ENCODE results near the gene CLBA1.
"Not testable (repeated sequence)": the region's sequence is repeated elsewhere in the genome, so short reads cannot be mapped to it uniquely, and the experiment has no call there.

Gene CLBA1

DNA sequence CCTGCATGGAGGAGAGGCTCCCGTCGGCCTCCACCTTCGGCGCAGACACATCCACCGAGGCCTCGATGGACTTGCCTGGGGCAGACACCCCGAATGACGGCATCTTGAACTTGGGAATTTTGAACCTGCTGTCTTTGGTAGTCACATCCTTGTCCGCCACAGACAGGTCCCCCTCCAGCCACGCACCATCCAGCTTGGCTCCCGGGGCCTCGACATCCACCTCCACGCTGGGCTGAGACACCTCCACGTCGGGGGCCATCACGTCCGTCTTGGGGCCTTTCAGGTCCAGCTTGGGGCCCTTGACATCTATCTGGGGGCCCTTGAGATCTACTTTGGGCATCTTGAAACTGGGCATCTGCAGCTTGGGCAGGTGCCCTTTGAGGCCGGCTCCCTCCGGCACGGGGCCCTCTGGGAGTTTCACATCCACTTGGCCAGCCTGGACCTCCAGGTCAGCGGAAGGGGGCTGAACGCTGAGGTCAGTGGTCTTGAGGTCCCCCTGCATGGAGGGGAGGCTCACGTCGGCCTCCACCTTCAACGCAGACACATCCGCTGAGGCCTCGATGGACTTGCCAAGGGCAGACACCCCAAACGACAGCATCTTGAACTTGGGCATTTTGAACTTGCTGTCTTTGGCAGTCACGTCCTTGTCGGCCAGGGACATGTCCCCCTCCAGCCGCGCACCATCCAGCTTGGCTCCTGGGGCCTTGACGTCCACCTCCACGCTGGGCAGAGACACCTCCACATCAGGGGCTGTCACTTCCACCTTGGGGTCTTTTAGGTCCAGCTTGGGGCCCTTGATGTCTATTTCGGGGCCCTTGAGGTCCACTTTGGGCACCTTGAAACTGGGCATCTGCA lies 37.5 kb upstream of the CLBA1 start:
- DNase-seq, result not testable (repeated sequence)

GRCh38 chr14:104948736-104949031 lies 36.9 kb upstream of the CLBA1 start:
- no peak for DNase-seq

DNA sequence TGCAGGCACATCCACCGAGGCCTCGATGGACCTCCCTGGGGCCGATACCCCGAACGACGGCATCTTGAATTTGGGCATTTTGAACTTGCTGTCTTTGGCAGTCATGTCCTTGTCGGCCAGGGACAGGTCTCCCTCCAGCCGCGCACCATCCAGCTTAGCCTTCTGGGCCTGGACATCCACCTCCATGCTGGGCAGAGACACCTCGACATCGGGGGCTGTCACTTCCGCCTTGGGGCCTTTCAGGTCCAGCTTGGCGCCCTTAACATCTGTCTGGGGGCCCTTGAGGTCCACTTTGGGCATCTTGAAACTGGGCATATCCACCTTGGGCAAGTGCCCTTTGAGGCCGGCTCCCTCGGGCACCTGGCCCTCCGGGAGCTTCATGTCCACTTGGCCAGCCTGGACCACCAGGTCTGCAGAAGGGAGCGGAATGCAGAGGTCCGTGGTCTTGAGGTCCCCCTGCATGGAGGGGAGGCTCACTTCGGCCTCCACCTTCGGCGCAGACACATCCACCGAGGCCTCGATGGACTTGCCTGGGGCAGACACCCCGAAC lies 36.1 kb upstream of the CLBA1 start:
- DNase-seq, result not testable (repeated sequence)

DNA sequence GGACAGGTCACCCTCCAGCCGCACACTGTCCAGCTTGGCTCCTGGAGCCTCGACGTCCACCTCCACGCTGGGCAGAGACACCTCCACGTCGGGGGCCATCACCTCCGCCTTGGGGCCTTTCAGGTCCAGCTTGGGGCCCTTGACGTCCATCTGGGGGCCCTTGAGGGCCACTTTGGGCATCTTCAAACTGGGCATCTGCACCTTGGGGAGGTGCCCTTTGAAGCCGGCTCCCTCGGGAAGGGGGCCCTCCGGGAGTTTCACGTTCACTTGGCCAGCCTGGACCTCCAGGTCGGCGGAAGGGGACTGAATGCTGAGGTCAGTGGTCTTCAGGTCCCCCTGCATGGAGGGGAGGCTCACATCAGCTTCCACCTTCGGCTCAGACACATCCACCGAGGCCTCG lies 35.6 kb upstream of the CLBA1 start:
- no peak for DNase-seq

GRCh38 chr14:104950701-104951100 lies 34.9 kb upstream of the CLBA1 start:
- not testable (repeated sequence) for DNase-seq

GRCh38 chr14:104951863-104952657 lies 33.5 kb upstream of the CLBA1 start:
- DNase-seq, result not testable (repeated sequence)

DNA sequence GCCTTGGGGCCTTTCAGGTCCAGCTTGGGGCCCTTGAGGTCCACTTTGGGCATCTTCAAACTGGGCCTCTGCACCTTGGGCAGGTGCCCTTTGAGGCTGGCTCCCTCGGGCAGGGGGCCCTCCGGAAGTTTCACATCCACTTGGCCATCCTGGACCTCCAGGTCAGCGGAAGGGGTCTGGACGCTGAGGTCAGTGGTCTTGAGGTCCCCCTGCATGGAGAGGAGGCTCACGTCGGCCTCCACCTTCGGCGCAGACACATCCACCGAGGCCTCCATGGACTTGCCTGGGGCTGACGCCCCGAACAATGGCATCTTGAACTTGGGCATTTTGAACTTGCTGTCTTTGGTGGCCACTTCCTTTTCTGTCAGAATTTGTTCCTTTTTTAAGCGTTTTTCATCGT lies 32.5 kb upstream of the CLBA1 start:
- no peak for DNase-seq

GRCh38 chr14:104953896-104954656 lies 31.5 kb upstream of the CLBA1 start:
- DNase-seq, result no peak

- DNase-seq, result no peak
These were observed 30.7 kb upstream of the CLBA1 start for GRCh38 chr14:104954746-104955395.

- no peak for DNase-seq
These were observed 30.2 kb upstream of the CLBA1 start for GRCh38 chr14:104955396-104955770.

GRCh38 chr14:104956290-104956890 lies 29.2 kb upstream of the CLBA1 start:
- no peak for DNase-seq

DNA sequence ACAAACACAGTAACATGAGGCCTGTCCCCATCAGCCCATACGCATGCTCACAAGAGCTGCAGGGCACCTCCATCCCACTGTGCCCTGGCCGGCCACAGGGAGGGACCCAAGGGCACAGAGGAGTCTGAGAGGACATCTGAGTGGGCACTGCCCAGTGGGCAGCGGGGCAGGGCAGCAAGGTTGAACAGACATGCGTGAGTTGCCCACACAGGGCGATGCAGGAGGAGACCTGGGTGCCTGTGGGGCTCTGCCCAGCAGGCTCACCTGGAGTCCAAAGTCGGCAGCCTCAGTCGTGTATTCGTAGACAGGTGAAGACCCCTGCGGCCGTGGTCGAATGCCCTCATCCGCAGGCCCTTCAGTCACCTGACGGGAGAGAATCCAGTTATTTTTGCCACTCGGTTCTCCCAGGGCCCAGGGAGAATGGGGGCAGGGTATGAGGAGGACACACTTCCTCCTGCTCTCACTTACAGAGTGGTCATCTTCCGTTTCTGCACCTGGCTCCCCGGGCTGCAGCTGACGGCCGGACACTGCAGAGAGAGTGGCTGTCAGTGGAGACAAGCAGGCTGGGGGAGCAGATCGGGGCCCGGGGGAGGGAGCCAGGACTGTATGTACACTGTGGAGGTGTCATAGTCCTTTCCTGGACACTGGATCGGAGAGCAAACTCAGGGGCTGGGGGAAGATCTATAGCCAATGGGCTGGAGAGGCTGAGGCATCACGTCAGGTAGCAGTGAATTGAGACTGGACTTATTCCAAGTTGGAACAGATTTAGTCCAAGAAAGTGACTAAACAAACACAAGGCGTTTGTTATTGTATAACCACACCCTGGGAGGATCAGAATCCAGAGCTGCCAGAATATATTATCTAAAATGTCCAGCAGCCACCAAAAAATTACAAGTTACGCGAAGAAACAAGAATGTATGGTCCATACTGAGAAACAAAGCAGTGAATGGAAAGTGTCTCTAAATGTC lies 28.2 kb upstream of the CLBA1 start:
- no peak for DNase-seq

- no peak for DNase-seq
These were observed 21.0 kb upstream of the CLBA1 start for GRCh38 chr14:104964546-104964945.

- DNase-seq, result no peak
These were observed 19.9 kb upstream of the CLBA1 start for GRCh38 chr14:104965561-104966231.

DNA sequence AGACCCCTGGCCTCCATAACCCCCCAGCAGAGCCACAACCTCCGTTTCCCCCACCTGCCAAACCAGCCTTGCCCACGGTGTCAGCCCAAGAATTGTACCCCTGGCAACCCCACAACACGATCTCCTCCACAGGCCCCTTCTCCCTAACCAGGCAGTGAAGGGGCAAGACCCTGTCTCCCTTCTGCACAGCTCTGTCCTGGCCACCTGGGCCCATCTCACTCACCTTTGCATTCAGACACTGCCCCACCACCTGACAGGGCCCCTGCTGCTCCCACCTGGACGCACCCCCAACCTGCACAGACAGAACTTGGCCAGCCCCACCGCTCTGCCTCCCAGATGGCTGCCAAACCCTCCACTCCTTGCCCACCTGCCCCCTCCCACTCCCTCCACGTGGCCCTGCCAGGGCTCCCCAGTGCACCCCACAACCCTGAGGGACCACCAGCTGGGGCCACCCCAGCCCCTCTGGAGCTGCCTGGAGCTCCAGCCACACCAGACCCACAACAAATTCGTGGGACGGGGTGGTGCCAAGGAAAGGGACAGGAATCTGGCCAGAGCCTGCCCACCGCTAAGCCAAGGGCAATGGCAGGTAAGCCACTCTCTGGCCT lies 19.2 kb upstream of the CLBA1 start:
- no peak for DNase-seq

DNA sequence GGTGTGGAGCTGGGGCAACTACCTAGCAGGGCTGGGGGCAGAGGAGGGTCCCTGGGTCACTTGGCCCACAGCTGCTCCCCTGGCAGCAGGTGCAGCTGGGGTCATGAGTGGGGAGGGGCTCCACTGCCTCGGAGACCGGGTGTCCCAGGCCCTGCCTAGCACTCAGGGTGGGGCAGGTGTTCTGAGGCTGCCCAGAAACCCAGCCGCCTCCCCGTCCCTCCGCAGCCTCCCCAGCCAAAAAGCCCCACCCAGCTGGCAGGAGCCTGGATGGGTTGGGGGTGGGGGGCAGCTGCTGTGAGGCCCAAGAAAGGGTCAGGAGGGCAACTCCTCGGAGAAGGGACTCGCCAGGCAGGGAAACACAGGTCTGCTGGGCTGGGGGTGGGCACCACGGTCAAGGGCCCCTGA lies 18.6 kb upstream of the CLBA1 start:
- no peak for DNase-seq

DNA sequence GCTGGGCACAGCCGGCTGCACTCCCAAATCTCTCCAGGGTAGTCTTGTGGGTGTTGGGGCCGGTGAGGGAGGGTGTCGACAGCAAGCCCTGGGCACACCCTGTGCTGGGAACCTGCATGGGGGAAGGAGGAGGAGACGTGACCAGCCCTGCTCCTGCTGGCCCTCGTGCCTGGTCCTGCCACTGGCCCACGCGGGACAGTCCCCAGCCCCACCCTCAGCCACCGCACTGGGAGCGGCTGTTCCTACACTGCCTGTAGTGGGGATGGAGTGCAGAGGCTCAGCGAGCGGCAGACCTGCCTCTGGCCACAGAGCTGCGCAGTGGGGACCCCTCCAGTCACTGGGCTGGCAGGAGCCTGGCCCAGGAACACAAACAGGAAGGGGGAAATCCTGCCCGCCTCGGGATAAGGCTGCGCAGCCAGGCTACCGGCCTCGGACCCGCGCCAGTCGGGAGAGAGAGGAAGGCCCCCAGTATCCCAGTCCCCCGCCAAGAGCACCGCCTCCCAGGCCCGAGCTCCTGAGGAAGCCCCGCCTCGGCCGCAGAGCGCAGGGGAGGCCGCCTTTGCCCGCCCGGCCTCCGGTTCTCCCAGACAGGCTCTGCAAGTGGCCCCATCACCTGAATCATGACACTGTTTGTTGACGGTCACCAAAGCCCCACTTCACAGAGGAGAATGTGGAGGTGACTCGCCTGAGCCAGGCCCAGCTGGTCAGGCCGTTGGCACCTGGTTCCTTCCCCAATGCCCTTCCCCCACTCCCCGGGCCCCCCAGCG lies 18.0 kb upstream of the CLBA1 start:
- DNase-seq, result no peak

DNA sequence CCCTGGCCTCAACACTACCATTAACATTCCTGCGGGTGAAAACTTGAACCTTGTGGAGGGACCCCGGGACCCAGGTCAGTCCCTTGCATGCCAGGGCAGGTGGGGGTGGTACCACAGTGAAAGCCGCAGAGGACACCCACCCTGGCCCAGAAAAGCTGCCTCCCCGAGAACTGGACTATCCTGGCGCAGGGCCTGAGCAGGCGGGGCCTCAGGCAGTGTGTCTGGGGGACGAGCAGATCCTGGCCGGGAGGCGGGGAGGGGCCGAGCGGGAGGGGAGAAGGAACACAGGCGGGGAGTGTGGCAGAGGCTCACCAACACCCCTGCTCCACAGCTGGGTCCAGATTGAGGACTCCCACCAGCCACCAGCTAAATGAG lies 17.4 kb upstream of the CLBA1 start:
- DNase-seq, result no peak

Data from KG1 (cell line).